Osteoblast (primary cell): ENCODE data around the gene HACL1. TPM values are rescaled to one million over a fixed set of nuclear protein-coding genes. Genes with fewer than 3 reads are reported as not detected.

Experiments
- DNase-seq: peaks from one replicate; pipeline ENCODE4 v3.0.0; 2011; ENCODE audit warnings: low spot score, mixed read lengths; ENCODE audit not compliant: insufficient read length; ENCODE audit errors: missing footprints
- H2AFZ ChIP-seq: 2 replicates; pipeline ENCODE4 v1.6.0; 2011; ENCODE audit warnings: mild to moderate bottlenecking, low read length
- H3K27ac ChIP-seq: 2 replicates; pipeline ENCODE4 v1.5.1; 2011; ENCODE audit warnings: mild to moderate bottlenecking, low read depth, low read length, moderate library complexity
- H3K27me3 ChIP-seq: 2 replicates; pipeline ENCODE4 v1.6.0; 2012; ENCODE audit warnings: mild to moderate bottlenecking, control low read depth, inconsistent platforms, low read length, moderate library complexity; ENCODE audit not compliant: insufficient read depth
- H3K36me3 ChIP-seq: 2 replicates; pipeline ENCODE4 v1.5.1; 2011; ENCODE audit warnings: mild to moderate bottlenecking, low read length, control low read depth, moderate library complexity; ENCODE audit not compliant: insufficient read depth
- H3K4me1 ChIP-seq: 2 replicates; pipeline ENCODE4 v1.5.1; 2011; ENCODE audit warnings: mild to moderate bottlenecking, low read length, control low read depth, moderate library complexity; ENCODE audit not compliant: insufficient read depth
- H3K4me2 ChIP-seq: 2 replicates; pipeline ENCODE4 v1.6.0; 2011; ENCODE audit warnings: mild to moderate bottlenecking, low read length; ENCODE audit not compliant: insufficient read depth
- H3K4me3 ChIP-seq: fragments of 200-600 bp; sonication (generic); 3 replicates; pipeline ENCODE4 v1.5.1; 2012; ENCODE audit warnings: mild to moderate bottlenecking, low read length, inconsistent platforms; ENCODE audit not compliant: insufficient read depth
- H3K79me2 ChIP-seq: 2 replicates; pipeline ENCODE4 v1.6.0; 2012; ENCODE audit warnings: mild to moderate bottlenecking, low read length, control low read depth, inconsistent platforms; ENCODE audit not compliant: insufficient read depth
- H3K9me3 ChIP-seq: 2 replicates; pipeline ENCODE4 v1.5.1; 2011; ENCODE audit warnings: low read depth, low read length, control low read depth
- H4K20me1 ChIP-seq: 2 replicates; pipeline ENCODE4 v1.6.0; 2012; ENCODE audit warnings: mild to moderate bottlenecking, low read length, control low read depth; ENCODE audit not compliant: insufficient read depth
- total RNA-seq: library from RNA; depleted of rRNA; stranded (reverse); fragments of >200 nt; gene quantifications from 2 replicates; pipeline ENCODE4 v1.2.3, GENCODE V29; 2012
- TF ChIP-seq, protein P1 (sequence below): IDR thresholded peaks from 2 replicates; pipeline ENCODE4 v1.5.1; 2011; ENCODE audit warnings: mild to moderate bottlenecking, low read depth, low read length, moderate library complexity; ENCODE audit errors: extremely low read depth

The HACL1 gene
- total RNA-seq, 1 donor: 34.7 TPM

DNA sequence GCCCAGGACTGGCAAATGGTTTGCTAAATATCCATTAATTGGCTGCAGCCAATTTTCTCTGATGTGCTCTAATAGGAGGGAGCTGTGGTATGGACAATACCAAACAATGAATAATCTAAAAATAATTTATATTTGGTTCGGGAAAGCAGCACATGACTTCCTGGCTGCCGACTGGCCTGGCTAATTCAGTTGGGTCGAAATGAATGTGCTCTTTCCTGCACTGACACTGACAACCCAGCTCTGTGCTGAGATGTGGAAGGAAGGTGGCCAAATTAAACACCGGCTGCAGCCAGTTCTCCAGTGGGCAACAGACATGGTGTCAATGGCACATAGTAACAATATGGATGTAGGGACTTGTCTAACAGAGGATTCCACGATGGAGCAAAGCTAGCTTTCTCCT is 58.8 kb downstream of the HACL1 start:
- no peak overlapping the region for H3K27ac ChIP-seq
- no peaks in the 10 kb centered on the region for H3K9me3 ChIP-seq
- no peak overlapping the region for H3K4me2 ChIP-seq
- no peaks in the 10 kb centered on the region for H4K20me1 ChIP-seq
- TF ChIP-seq, protein P1, sequence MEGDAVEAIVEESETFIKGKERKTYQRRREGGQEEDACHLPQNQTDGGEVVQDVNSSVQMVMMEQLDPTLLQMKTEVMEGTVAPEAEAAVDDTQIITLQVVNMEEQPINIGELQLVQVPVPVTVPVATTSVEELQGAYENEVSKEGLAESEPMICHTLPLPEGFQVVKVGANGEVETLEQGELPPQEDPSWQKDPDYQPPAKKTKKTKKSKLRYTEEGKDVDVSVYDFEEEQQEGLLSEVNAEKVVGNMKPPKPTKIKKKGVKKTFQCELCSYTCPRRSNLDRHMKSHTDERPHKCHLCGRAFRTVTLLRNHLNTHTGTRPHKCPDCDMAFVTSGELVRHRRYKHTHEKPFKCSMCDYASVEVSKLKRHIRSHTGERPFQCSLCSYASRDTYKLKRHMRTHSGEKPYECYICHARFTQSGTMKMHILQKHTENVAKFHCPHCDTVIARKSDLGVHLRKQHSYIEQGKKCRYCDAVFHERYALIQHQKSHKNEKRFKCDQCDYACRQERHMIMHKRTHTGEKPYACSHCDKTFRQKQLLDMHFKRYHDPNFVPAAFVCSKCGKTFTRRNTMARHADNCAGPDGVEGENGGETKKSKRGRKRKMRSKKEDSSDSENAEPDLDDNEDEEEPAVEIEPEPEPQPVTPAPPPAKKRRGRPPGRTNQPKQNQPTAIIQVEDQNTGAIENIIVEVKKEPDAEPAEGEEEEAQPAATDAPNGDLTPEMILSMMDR: no peak
- H3K27me3 ChIP-seq: no peaks in the 10 kb centered on the region
- no peak overlapping the region for H3K4me3 ChIP-seq
- H2AFZ ChIP-seq: no peak overlapping the region
- peaks cover 3% of the 10 kb centered on the region for H3K4me1 ChIP-seq
- H3K79me2 ChIP-seq: no peaks in the 10 kb centered on the region
- no peaks in the 10 kb centered on the region for H3K36me3 ChIP-seq
- no peak for DNase-seq

GRCh38 chr3:15541371-15541770 is 60.0 kb downstream of the HACL1 start:
- DNase-seq: no peak
- Histone ChIP-seq H4K20me1 (no peaks in the 10 kb centered on the region), H3K4me2 (no peak overlapping the region), H3K79me2 (no peaks in the 10 kb centered on the region), H3K36me3 (no peaks in the 10 kb centered on the region), H3K9me3 (no peaks in the 10 kb centered on the region), H3K4me3 (no peak overlapping the region), H3K4me1 (peaks cover 3% of the 10 kb centered on the region), H3K27me3 (no peaks in the 10 kb centered on the region), H2AFZ (no peak overlapping the region), H3K27ac (no peak overlapping the region)
- TF ChIP-seq, protein P1: no peak

DNA sequence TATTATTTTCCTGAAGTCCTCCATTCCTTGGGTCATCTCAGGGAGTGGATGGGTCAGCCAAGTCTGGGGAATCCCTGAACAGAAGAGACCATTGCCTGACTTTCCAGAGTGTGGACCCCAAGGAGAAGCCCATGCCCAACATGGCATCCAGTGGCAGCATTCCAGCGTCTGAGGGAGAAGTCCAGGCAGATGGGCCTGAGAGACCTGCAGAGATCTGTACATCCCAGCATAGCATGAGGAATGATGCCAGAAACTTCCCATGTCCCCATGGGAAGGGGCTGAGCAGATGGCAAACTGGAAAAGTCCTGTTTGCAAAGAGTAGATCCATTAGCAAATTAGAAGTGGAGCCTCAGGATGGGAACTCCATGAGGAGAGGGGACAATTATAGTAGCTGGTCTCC is 62.3 kb downstream of the HACL1 start:
- H3K4me3 ChIP-seq: no peak overlapping the region
- no peaks in the 10 kb centered on the region for H3K9me3 ChIP-seq
- no peaks in the 10 kb centered on the region for H3K79me2 ChIP-seq
- no peak overlapping the region for H3K4me2 ChIP-seq
- TF ChIP-seq, protein P1: no peak
- H4K20me1 ChIP-seq: no peaks in the 10 kb centered on the region
- H3K4me1 ChIP-seq: peaks cover 3% of the 10 kb centered on the region
- no peak overlapping the region for H3K27ac ChIP-seq
- H3K36me3 ChIP-seq: no peaks in the 10 kb centered on the region
- H3K27me3 ChIP-seq: no peaks in the 10 kb centered on the region
- no peak for DNase-seq
- H2AFZ ChIP-seq: no peak overlapping the region

DNA sequence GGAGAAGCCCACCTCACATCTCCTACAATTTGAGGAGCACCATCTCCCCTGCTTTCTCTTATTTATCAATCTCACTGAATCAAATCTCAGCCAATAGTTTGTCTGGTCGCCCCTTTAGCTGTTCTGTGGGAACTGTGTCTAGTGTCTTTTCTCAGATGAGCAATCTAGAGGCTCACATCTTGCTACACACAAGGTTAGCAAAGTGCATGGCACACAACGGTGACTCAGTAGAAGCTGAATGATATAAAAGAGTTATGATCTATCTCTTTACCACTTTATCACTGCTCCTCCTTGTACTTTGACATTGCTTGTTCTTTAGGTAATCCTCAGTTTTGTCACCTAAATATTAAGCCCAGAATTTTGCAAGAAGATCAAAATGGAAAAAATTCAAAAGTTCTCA is 63.0 kb downstream of the HACL1 start:
- no peak for DNase-seq
- H3K4me1 ChIP-seq: peaks cover 3% of the 10 kb centered on the region

More for the DNA sequence above, 63.0 kb downstream of the HACL1 start:
- Histone ChIP-seq H3K27me3 (no peaks in the 10 kb centered on the region), H3K27ac (no peak overlapping the region), H3K36me3 (no peaks in the 10 kb centered on the region), H3K9me3 (no peaks in the 10 kb centered on the region), H3K4me3 (no peak overlapping the region), H3K4me2 (no peak overlapping the region), H4K20me1 (no peaks in the 10 kb centered on the region), H2AFZ (no peak overlapping the region), H3K79me2 (no peaks in the 10 kb centered on the region)
- TF ChIP-seq, protein P1: no peak
